HG02938 (cell line): ENCODE measurements around the gene TMEM52B.

Source experiments
- ATAC-seq: cut with Tn5 transposase; IDR thresholded peaks from one replicate; pipeline ENCODE4 v1.9.1; 2021; ENCODE audit warnings: mild to moderate bottlenecking, moderate library complexity; ENCODE audit not compliant: unreplicated experiment

TMEM52B gene

GRCh38 chr12:10236720-10237119 is 57.9 kb downstream of the TMEM52B start:
- ATAC-seq, result no peak

- ATAC-seq, result no peak
Measured at GRCh38 chr12:10238526-10238925, 59.7 kb downstream of the TMEM52B start.

GRCh38 chr12:10241290-10241689 is 62.5 kb downstream of the TMEM52B start:
- ATAC-seq, result no peak
